Effector CD4-positive, alpha-beta T cell (primary cell): ENCODE measurements around the gene KRTDAP. TPM values are rescaled to one million over a fixed set of nuclear protein-coding genes. Genes with fewer than 3 reads are reported as not detected.

ENCODE experiments used
- DNase-seq: peaks from one replicate; pipeline ENCODE4 v3.0.0-alpha.2; 2020
- total RNA-seq: gene quantifications from one replicate; lab custom pipeline; 2026; lab: John Stamatoyannopoulos, UW

Gene KRTDAP, protein sequence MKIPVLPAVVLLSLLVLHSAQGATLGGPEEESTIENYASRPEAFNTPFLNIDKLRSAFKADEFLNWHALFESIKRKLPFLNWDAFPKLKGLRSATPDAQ
- total RNA-seq: not detected

DNA sequence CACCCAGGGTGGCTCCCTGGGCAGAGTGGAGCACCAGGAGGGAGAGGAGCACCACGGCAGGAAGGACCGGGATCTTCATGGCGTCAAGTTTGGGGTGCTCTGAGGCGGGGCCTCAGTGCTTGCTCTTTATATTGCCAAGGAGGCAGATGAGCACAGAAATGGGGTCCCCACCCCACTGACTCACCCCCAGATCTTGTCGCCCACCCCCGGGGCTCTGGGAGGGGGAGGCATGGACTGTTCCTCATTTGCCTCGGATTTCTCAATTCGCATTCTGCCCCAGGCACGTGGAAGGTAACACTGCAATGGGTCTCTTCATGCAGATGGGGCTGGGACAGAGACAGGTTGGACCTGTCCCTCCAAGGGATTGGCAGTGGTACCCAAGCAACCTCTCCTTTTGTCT, at the start of gene KRTDAP:
KRTDAP (minus strand) TSS at position 101 of the 400 bp plus-strand sequence; CDS start at position 79, 22 bp downstream.
- DNase-seq: no peak

GRCh38 chr19:35539850-35540249, 49.6 kb upstream of the KRTDAP start:
- DNase-seq: no peak

DNA sequence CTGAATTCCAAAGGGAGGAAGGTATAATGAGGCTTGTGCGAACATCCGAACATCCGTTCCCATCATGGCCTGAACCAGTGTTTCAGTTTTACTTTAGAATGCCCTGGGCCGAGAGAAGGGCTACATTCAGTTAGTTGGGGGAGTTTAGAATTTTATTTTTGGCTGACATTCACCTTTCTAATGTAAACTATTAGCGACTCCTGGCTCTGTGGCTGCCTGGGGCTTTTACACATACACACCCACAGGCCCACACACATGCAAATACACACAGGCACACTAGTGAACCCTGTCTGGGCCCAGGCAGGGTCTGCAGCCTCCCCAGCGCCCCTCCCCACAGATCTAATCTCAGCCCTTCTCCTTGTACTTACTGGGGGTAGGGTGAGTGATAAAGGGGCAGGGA, 49.0 kb upstream of the KRTDAP start:
- no peak for DNase-seq

DNA sequence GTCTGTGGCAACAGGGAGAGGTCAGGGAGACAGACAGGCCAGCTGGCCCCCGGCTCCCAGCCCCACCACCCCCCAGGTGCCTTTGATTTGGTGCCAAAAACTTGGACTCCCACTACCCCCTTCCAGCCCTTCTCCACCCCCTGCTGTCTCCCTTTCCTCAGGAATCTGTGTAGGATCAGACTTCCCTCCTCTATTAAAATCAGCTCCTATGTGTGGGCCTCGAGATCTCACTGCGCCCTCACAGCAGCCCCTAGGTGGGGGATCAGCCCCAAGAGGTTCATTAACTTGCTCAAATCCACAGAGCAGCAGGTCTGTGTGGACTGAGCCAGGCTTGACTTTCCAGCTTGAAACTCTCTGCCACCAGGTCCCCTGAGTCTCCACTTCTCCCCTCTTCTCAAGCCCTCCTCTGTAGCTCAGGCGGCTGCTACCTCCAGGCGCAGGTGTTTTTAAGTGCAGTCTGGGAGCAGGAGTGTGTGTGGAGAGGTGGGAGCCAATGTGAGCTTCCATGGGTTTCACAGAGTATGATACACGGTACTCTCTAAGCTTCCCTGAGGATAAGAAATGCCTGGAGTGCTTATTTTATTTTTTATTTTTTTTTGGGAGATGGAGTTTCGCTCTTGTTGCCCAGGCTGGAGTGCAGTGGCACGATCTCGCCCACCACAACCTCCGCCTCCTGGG, 44.7 kb upstream of the KRTDAP start:
- DNase-seq: no peak

GRCh38 chr19:35533822-35534392, 43.6 kb upstream of the KRTDAP start:
- DNase-seq: no peak

DNA sequence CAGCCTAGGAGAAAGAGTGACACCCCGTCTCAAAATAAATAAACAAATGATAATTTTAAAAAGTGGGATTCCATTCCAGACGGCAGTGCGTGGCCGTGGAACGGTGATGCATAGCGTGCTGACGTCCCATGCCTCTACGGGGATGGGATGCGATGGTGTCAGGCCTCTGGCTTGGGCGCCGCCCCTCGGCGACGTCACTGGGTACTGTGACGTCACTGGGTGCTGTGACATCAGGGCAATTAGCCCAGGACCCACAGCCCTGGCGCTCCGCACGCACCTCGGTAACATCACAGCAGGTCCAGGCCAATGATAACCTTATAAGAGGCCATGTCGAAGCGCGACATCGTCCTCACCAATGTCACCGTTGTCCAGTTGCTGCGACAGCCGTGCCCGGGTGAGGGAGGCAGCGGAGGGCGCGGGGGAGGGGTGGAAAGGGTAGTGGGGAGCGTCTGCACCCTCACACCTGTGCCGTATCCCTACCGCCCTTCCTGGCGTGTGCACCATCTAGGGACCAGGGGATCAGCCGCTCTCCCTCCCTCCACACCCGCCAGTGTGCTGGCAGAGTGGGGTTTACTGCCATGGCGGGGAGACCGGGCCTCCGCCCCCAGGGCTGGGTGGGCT, 43.0 kb upstream of the KRTDAP start, which contains the start of gene GAPDHS:
GAPDHS (plus strand) TSS at position 256 of the 621 bp plus-strand sequence; CDS start at position 328, 72 bp downstream.
- DNase-seq: no peak

GRCh38 chr19:35531291-35531690, 41.0 kb upstream of the KRTDAP start:
- DNase-seq: no peak

- DNase-seq: no peak
Observed at GRCh38 chr19:35529241-35530218, 39.3 kb upstream of the KRTDAP start.

GRCh38 chr19:35528218-35529038, 38.2 kb upstream of the KRTDAP start, which contains the start of gene SBSN:
Gene SBSN (minus strand): TSS chr19:35528311. CDS start chr19:35528281, 30 bp downstream.
- no peak for DNase-seq

GRCh38 chr19:35525873-35526272, 35.6 kb upstream of the KRTDAP start:
- no peak for DNase-seq

- DNase-seq: no peak
Observed at GRCh38 chr19:35524181-35524837, 34.0 kb upstream of the KRTDAP start.

DNA sequence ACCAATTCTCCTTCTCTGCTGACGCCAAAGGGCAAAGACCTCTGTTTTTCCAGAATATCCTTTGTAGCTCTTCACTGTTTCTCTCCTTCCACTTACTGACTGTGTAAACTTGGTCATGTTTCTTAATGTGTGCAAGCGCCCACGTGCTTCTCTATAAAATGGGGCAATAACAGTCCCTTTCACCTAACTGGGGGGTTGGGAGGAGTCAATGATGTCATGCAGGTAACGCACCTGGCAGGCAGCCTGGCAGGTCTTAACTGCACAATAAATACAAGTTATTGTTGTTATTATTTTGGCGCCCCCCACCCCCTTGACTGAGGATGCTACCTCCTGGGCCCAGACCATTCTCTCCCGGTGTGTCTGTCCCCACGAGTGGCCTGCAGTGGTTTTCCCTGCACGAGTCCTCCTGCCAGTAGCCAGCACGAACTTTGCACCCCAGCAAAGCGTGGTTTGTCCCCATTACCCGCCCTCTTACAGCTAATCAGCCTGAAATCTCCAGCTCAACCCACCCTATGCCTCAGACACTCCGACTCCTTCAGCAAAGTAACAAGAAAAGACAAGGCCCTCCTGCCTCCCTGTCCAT, 32.6 kb upstream of the KRTDAP start:
- no peak for DNase-seq

DNA sequence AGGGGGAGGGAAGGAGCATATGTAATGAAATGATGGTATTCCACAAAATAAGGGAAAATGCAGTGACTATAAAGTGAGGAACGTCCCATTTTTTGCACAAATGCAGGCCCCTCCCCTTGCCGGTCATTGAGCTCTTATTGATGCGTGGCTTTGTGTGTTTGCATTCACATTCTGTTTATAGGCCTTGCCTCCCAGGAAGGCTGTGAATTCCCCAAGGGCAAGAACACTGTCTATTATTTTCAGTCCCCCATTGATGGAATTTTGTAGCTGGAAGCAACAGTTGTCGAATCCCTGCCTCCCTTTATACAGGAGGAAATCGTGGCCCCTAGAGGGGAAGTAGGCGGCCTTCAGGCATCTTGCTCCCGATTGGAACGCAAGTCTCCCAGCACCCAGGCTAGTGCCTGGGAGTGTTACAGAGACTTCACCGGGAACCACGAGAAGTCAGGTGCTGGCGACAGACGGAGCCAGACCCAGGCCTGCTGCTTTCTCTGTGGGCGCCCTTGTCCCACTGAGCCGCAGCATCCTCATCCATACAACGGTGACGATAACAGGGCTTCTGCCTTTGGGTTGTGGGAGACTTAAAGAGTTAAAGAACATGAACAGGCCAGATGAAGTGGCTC, 31.0 kb upstream of the KRTDAP start:
- no peak for DNase-seq

GRCh38 chr19:35519291-35519690, 29.0 kb upstream of the KRTDAP start:
- DNase-seq: no peak

DNA sequence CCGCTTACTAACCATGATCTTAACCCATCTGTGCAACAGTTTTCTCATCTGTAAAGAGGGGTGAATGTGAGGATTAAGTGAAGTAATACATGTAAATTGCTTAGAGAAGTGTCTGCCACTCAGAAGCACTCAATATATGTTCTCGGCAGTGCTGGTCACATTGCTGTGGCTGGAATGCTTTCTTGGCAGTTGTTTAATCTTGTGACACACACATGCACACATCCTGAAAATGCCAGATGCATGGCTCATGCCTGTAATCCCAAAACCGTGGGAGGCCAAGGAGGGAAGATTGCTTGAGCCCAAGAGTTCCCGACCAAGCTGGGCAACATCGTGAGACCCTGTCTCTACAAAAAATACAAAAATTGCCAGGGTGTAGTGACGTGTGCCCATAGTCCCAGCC, 28.0 kb upstream of the KRTDAP start:
- DNase-seq: no peak

DNA sequence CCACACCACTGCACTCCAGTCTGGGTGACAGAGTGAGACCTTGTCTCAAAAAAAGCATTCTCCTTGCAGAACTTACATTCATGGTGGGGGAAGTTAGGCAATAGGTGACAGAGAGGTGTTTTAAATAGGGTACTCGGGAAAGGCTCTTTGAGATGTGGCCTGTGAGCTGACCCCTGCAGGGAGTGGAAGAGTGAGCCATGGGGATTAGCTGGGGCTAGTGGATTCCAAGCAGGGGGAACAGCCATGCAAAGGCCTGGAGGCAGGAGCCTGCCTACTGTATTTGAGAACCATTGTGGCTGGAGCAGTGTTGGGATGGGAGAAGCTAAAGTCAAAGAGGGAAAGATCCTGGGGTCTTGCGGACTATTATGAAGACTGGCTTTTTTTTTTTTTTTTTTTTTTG, 27.1 kb upstream of the KRTDAP start:
- DNase-seq: no peak

DNA sequence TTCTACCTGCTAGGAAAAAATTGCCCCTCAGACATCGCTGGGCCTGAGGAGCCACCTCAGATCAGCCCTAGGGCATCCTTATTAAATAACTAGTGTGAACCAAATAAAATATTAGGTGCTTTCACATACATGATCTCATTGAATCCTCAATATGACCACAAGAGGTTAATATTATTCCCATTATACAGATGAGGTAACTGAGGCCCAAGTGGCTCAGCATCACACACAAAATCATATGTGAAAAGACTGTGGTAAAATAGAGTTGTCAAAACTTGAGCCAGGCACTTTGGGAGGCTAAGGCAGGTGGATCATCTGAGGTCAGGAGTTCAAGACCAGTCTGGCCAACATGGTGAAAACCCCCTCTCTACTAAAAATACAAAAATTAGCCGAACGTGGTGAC, 26.0 kb upstream of the KRTDAP start:
- DNase-seq: no peak

DNA sequence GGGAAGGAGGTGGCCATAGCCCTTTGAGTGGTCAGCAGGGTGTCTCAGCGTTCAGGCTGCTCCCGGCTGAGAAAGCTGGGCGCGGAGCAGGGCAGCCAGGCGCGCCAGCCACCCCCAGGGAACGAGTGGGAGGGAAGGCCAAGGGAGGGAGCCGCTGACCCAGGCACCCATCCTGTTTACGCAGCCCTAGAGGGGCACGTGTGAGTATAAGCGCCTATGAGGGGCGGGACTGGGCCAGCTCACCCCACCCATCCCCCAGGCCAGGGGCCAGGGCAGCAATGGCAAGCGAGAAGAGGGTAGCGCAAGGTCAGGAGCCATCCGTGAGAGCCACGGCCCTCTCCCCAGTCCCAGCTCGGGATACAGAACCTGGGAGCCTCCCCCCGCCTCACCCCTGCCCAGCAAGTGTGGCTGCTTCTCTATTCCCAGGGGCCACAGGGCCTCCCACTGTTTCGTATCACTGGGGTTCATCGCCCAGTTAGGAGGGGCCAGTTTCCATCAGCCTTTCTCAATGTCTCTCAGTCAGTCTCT, 24.1 kb upstream of the KRTDAP start:
- no peak for DNase-seq

GRCh38 chr19:35513628-35514281, 23.5 kb upstream of the KRTDAP start, which contains the start of gene DMKN:
Gene DMKN (minus strand): TSS chr19:35513649. CDS start chr19:35513475, 174 bp downstream.
- no peak for DNase-seq
